AG08396 (cell line): ENCODE data around the gene EMP1.
"Not testable (repeated sequence)": the region's sequence is repeated elsewhere in the genome, so short reads cannot be mapped to it uniquely, and the experiment has no call there.

Experiments
- DNase-seq: peaks from one replicate; pipeline ENCODE4 v3.0.0; 2012; ENCODE audit warnings: low spot score, mixed read lengths

The EMP1 gene

GRCh38 chr12:13258197-13258596 is 61.7 kb downstream of the EMP1 start:
- no peak for DNase-seq

DNA sequence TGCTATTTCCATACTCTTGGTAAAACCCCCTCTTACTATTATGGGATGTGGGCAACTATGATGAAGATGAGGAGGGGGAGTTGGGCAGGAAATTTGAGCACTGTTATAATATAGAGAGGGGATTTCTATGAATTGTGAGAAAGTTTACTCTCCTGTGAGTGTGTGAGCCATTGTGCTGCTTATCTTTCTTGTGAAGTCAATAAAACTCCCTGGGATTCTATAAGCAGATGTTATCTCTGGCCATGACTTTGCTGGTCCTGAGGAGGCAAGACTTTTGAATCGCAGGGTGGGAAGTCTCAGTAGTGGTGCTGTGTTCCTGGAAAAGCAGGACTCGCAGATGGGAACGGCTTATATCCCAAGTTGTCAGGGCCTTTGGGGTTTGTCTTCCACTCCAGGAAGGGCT is 62.2 kb downstream of the EMP1 start:
- no peak for DNase-seq

- DNase-seq, result not testable (repeated sequence)
Measured at GRCh38 chr12:13259625-13260024, 63.1 kb downstream of the EMP1 start.

GRCh38 chr12:13267826-13268225 is 71.3 kb downstream of the EMP1 start:
- DNase-seq, result not testable (repeated sequence)

GRCh38 chr12:13268581-13268980 is 72.1 kb downstream of the EMP1 start:
- no peak for DNase-seq
